A549 (cell line): ENCODE results near the gene ATP10B.

ENCODE experiments used
- BHLHE40 ChIP-seq: IDR thresholded peaks from 2 replicates; pipeline ENCODE4 v1.6.1; 2012; ENCODE audit warnings: low read depth, low read length, inconsistent platforms
- CHD2 ChIP-seq: fragments of 150-350 bp; IDR thresholded peaks from 2 replicates; pipeline ENCODE4 v1.6.1; 2014; ENCODE audit warnings: low read length; ENCODE audit not compliant: partially characterized antibody
- CTCF ChIP-seq: fragments of >200 bp; sonication (Bioruptor Twin); formaldehyde crosslinking; IDR thresholded peaks from 3 replicates; pipeline ENCODE4 v1.5.1; 2016
- POLR2A ChIP-seq: IDR thresholded peaks from 2 replicates; pipeline ENCODE4 v1.6.1; 2012; ENCODE audit warnings: mild to moderate bottlenecking, low read length

GRCh38 chr5:160542281-160542680, 309.7 kb downstream of the ATP10B start:
- TF ChIP-seq POLR2A (no peak), BHLHE40 (no peak), CHD2 (no peak), CTCF (no peak)
